ENCODE results near the gene CDCP2. TPM values are rescaled to one million over a fixed set of nuclear protein-coding genes. Genes with fewer than 3 reads are reported as not detected.
"Not testable (repeated sequence)": the region's sequence is repeated elsewhere in the genome, so short reads cannot be mapped to it uniquely, and the experiment has no call there.

Gene CDCP2
- total RNA-seq, 1 experiment from 2014 or later, result not detected

DNA sequence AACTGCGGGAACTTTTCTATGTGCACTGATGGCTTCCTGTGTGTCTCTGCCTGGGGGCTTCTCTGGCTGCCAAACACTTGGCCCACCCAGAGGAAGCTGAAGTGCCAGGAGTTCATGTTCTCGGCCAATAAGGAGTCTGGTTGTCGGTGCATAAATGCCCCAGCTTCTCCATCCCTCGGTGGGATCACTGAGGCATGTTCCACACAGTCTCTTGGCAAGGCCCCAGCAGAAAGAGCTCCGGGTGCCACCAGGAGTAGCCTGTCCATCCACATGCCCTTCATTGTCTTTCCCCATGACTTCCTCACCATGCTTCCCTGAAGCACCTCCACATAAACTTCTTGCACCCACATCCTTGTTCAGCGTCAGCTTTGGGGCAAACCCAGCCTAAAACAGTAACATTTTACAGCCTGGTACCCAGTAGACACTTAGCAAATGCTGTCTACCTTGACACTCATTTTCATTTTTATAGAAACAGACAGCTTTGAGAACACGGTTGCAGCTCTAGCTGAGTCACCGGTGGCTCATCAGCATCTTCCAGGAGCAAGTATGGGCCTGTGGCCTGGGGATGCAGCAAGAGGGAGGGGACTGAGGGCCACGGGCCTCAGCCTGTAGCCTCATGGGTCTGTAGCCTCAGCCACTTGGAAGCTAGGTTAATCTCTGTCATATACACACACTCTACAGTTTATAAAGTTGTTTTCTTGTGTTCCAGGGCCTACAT is 14.8 kb upstream of the CDCP2 start:
- in situ Hi-C loops (cut with HindIII; ENCODE audit: low pct_unique_long_range_greater_than_20kb, low sequenced_read_pairs), result no loop called here
- Histone ChIP-seq H3K9me3 (ENCODE audit: control insufficient read depth, insufficient read depth, low read depth, low read length) (no peaks in the 10 kb centered on the region), H3K27ac (ENCODE audit: low read length) (no peak overlapping the region), H3K4me3 (ENCODE audit: low read depth in 2 of 2, low read length in 2 of 2) (no peak overlapping the region), H3K36me3 (ENCODE audit: control insufficient read depth, insufficient read depth, low read length) (no peaks in the 10 kb centered on the region), H3K4me1 (ENCODE audit: control insufficient read depth, insufficient read depth, low read length) (no peaks in the 10 kb centered on the region), H3K27me3 (ENCODE audit: control insufficient read depth, insufficient read depth, low read length) (no peaks in the 10 kb centered on the region)
- intact Hi-C loops (cut with micrococcal nuclease; ENCODE audit: unreplicated experiment), result no loop called here
- ChIA-PET POLR2A (no interaction called here), CTCF (interaction anchor here (0.6 kb wide), 1 partner anchor 555 kb away, joined by 3 read pairs; no protein-coding TSS in a partner anchor)
- TF ChIP-seq TCF7L2 (IDR thresholded peaks at IDR 0.05; ENCODE audit: low read depth, low read length), result no peak
- TF ChIP-seq SIN3A (IDR thresholded peaks at IDR 0.05; ENCODE audit: borderline replicate concordance, insufficient read depth, low read depth, low read length), result no peak
- TF ChIP-seq, protein P1, sequence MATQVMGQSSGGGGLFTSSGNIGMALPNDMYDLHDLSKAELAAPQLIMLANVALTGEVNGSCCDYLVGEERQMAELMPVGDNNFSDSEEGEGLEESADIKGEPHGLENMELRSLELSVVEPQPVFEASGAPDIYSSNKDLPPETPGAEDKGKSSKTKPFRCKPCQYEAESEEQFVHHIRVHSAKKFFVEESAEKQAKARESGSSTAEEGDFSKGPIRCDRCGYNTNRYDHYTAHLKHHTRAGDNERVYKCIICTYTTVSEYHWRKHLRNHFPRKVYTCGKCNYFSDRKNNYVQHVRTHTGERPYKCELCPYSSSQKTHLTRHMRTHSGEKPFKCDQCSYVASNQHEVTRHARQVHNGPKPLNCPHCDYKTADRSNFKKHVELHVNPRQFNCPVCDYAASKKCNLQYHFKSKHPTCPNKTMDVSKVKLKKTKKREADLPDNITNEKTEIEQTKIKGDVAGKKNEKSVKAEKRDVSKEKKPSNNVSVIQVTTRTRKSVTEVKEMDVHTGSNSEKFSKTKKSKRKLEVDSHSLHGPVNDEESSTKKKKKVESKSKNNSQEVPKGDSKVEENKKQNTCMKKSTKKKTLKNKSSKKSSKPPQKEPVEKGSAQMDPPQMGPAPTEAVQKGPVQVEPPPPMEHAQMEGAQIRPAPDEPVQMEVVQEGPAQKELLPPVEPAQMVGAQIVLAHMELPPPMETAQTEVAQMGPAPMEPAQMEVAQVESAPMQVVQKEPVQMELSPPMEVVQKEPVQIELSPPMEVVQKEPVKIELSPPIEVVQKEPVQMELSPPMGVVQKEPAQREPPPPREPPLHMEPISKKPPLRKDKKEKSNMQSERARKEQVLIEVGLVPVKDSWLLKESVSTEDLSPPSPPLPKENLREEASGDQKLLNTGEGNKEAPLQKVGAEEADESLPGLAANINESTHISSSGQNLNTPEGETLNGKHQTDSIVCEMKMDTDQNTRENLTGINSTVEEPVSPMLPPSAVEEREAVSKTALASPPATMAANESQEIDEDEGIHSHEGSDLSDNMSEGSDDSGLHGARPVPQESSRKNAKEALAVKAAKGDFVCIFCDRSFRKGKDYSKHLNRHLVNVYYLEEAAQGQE (IDR thresholded peaks at IDR 0.05; ENCODE audit: insufficient read depth in 1 of 2, low read depth in 2 of 2, low read length in 1 of 2), result no peak
- TF ChIP-seq, protein P2, sequence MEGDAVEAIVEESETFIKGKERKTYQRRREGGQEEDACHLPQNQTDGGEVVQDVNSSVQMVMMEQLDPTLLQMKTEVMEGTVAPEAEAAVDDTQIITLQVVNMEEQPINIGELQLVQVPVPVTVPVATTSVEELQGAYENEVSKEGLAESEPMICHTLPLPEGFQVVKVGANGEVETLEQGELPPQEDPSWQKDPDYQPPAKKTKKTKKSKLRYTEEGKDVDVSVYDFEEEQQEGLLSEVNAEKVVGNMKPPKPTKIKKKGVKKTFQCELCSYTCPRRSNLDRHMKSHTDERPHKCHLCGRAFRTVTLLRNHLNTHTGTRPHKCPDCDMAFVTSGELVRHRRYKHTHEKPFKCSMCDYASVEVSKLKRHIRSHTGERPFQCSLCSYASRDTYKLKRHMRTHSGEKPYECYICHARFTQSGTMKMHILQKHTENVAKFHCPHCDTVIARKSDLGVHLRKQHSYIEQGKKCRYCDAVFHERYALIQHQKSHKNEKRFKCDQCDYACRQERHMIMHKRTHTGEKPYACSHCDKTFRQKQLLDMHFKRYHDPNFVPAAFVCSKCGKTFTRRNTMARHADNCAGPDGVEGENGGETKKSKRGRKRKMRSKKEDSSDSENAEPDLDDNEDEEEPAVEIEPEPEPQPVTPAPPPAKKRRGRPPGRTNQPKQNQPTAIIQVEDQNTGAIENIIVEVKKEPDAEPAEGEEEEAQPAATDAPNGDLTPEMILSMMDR (IDR thresholded peaks at IDR 0.05), result no peak
- TF ChIP-seq POLR2AphosphoS5 (IDR thresholded peaks at IDR 0.05; ENCODE audit: low read depth, low read length), result no peak
- BruUV-seq (replicated peaks), result no TSS peak
- DNase-seq (ENCODE audit: low read depth, low spot score), result no peak
- peak; percentile 42; the same call in 1 of the 2 replicates for ATAC-seq

DNA sequence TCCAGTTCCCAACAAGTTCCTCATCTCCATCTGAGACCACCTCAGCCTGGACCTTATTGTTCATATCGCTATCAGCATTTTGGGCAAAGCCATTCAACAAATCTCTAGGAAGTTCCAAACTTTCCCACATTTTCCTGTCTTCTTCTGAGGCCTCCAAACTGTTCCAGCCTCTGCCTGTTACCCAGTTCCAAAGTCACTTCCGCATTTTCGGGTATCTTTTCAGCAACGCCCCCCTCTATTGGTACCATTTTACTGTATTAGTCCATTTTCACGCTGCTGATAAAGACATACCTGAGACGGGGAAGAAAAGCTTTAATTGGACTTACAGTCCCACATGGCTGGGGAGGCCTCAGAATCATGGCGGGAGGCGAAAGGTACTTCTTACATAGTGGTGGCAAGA is 13.6 kb upstream of the CDCP2 start:
- in situ Hi-C loops (cut with HindIII; ENCODE audit: low pct_unique_long_range_greater_than_20kb, low sequenced_read_pairs); H3K36me3 ChIP-seq (ENCODE audit: control insufficient read depth, insufficient read depth, low read length); H3K4me1 ChIP-seq (ENCODE audit: control insufficient read depth, insufficient read depth, low read length); H3K27me3 ChIP-seq (ENCODE audit: control insufficient read depth, insufficient read depth, low read length); POLR2A ChIA-PET; intact Hi-C loops (cut with micrococcal nuclease; ENCODE audit: unreplicated experiment); H3K27ac ChIP-seq (ENCODE audit: low read length); H3K4me3 ChIP-seq (ENCODE audit: low read depth in 2 of 2, low read length in 2 of 2); DNase-seq (ENCODE audit: low read depth, low spot score); CTCF ChIA-PET; H3K9me3 ChIP-seq (ENCODE audit: control insufficient read depth, insufficient read depth, low read depth, low read length); BruUV-seq (replicated peaks); ATAC-seq: not testable (repeated sequence)

DNA sequence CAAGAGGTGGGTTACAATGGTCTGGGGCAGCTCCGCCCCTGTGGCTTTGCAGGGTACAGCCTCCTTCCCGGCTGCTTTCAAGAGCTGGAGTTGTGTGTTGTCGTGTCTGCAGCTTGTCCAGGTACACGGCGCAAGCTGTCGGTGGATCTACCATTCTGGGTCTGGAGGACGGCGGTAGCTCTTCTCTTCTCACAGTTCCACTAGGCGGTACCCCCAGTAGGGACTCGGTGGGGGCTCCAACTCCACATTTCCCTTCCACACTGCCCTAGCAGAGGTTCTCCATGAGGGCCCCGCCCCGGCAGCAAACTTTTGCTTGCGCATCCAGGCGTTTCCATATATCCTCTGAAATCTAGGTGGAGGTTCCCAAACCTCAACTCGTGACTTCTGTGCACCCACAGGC is 12.3 kb upstream of the CDCP2 start:
- TF ChIP-seq, protein P1 (IDR thresholded peaks at IDR 0.05; ENCODE audit: insufficient read depth in 1 of 2, low read depth in 2 of 2, low read length in 1 of 2), result no peak
- no peak for TF ChIP-seq POLR2AphosphoS5 (IDR thresholded peaks at IDR 0.05; ENCODE audit: low read depth, low read length)
- no peak for TF ChIP-seq SIN3A (IDR thresholded peaks at IDR 0.05; ENCODE audit: borderline replicate concordance, insufficient read depth, low read depth, low read length)
- no peak for TF ChIP-seq TCF7L2 (IDR thresholded peaks at IDR 0.05; ENCODE audit: low read depth, low read length)
- TF ChIP-seq, protein P2 (IDR thresholded peaks at IDR 0.05), result no peak
- no peaks in the 10 kb centered on the region for H3K27me3 ChIP-seq (ENCODE audit: control insufficient read depth, insufficient read depth, low read length)
- intact Hi-C loops (cut with micrococcal nuclease; ENCODE audit: unreplicated experiment) (no loop called here), in situ Hi-C loops (cut with HindIII; ENCODE audit: low pct_unique_long_range_greater_than_20kb, low sequenced_read_pairs) (no loop called here)
- DNase-seq (ENCODE audit: low read depth, low spot score) (no peak), ATAC-seq (no peak)
- H3K36me3 ChIP-seq (ENCODE audit: control insufficient read depth, insufficient read depth, low read length), result no peaks in the 10 kb centered on the region
- H3K9me3 ChIP-seq (ENCODE audit: control insufficient read depth, insufficient read depth, low read depth, low read length), result no peaks in the 10 kb centered on the region
- no peak overlapping the region for H3K4me3 ChIP-seq (ENCODE audit: low read depth in 2 of 2, low read length in 2 of 2)
- ChIA-PET CTCF (no interaction called here), POLR2A (no interaction called here)
- no peak overlapping the region for H3K27ac ChIP-seq (ENCODE audit: low read length)
- no peaks in the 10 kb centered on the region for H3K4me1 ChIP-seq (ENCODE audit: control insufficient read depth, insufficient read depth, low read length)
- no TSS peak for BruUV-seq (replicated peaks)
